Astrocyte (in vitro differentiated cells and primary cell): Measurements from ENCODE around the gene BATF3.

Experiments used
- CTCF ChIP-seq: IDR thresholded peaks from 2 replicates; pipeline ENCODE4 v1.5.1; 2011; ENCODE audit warnings: low read depth, mild to moderate bottlenecking, inconsistent platforms, low read length, moderate library complexity; ENCODE audit not compliant: insufficient read depth
- EZH2 ChIP-seq: IDR thresholded peaks from 2 replicates; pipeline ENCODE4 v1.6.1; 2012; ENCODE audit warnings: mild to moderate bottlenecking, low read length, inconsistent platforms; ENCODE audit not compliant: insufficient read depth

GRCh38 chr1:212665241-212666115, 34.2 kb downstream of the BATF3 start:
- TF ChIP-seq CTCF: peak; percentile 65
- no peak for TF ChIP-seq EZH2
